GM12878 (cell line): Measurements from ENCODE around the gene PC. TPM values are rescaled to one million over a fixed set of nuclear protein-coding genes. Genes with fewer than 3 reads are reported as not detected.

ENCODE experiments used
- ATAC-seq: fragments of 200-7000 bp; cut with Tn5 transposase; 3 replicates; pipeline ENCODE4 v1.9.1; 2020; ENCODE audit warnings: mild to moderate bottlenecking, moderate library complexity
- BruUV-seq: library from RNA; stranded (reverse); fragments of 400-500 nt; replicated peaks from 2 replicates; lab custom pipeline; 2021; lab: Mats Ljungman, UMichigan
- CTCF ChIA-PET: fragments of 300-600 bp; sonication (Branson Sonifier 250); formaldehyde crosslinking; extraction: SDS; loops from one replicate; lab custom pipeline; 2021; ENCODE audit warnings: inconsistent platforms; lab: Yijun Ruan, JAX
- POLR2A ChIA-PET: fragments of 350-600 bp; formaldehyde crosslinking; extraction: SDS; loops from one replicate; lab custom pipeline; 2021; ENCODE audit warnings: inconsistent platforms; lab: Charles Lee
- RAD21 ChIA-PET: fragments of 300-600 bp; sonication (Branson Sonifier 250); formaldehyde crosslinking; loops from one replicate; lab custom pipeline; 2023; ENCODE audit warnings: antibody characterized with exemption; ENCODE audit not compliant: unreplicated experiment; lab: Charles Lee
- SMC1A ChIA-PET: fragments of 300-600 bp; sonication (Branson Sonifier 250); formaldehyde crosslinking; loops from one replicate; lab custom pipeline; 2023; ENCODE audit not compliant: unreplicated experiment, uncharacterized antibody; lab: Charles Lee
- DNase-seq: peaks from one replicate; pipeline ENCODE4 v3.0.0-alpha.2; 2011; ENCODE audit warnings: low read depth, low spot score
- FAIRE-seq: peaks from 3 replicates; lab custom pipeline; 2011; peaks lifted over from hg19 to GRCh38; lab: Jason Lieb, UNC
- H2AFZ ChIP-seq: 2 replicates; pipeline ENCODE4 v1.6.0; 2011; ENCODE audit warnings: low read depth, low read length, control low read depth; ENCODE audit not compliant: control insufficient read depth
- H3K27ac ChIP-seq: 2 replicates; pipeline ENCODE4 v1.5.1; 2011; ENCODE audit warnings: control low read depth; ENCODE audit not compliant: control insufficient read depth, insufficient read depth
- H3K27me3 ChIP-seq, 2 experiments: replicated peaks in 1 of 2; 2 replicates each; pipeline versions ENCODE4 v1.6.0 to v1.6.1; 2011; ENCODE audit warnings: low read length in 1 of 2; ENCODE audit not compliant: control insufficient read depth in 2 of 2, insufficient read depth in 2 of 2
- H3K36me3 ChIP-seq, 2 experiments: 2 replicates each; pipeline ENCODE4 v1.5.1; 2011; ENCODE audit warnings: low read length in 1 of 2; ENCODE audit not compliant: control insufficient read depth in 2 of 2, insufficient read depth in 2 of 2
- H3K4me1 ChIP-seq: 2 replicates; pipeline ENCODE4 v1.6.1; 2011; ENCODE audit warnings: mild to moderate bottlenecking, low read length, moderate library complexity, mixed read lengths; ENCODE audit not compliant: control insufficient read depth, insufficient read depth
- H3K4me2 ChIP-seq: 2 replicates; pipeline ENCODE4 v1.6.0; 2011; ENCODE audit warnings: control low read depth; ENCODE audit not compliant: control insufficient read depth, insufficient read depth
- H3K4me3 ChIP-seq: fragments of 200-600 bp; sonication (generic); 2 replicates; pipeline ENCODE4 v1.5.1; 2016
- H3K79me2 ChIP-seq: 2 replicates; pipeline ENCODE4 v1.6.0; 2011; ENCODE audit warnings: low read length; ENCODE audit not compliant: control insufficient read depth, insufficient read depth
- H3K9ac ChIP-seq: 2 replicates; pipeline ENCODE4 v1.8.0; 2011; ENCODE audit warnings: low read length, control low read depth, mixed read lengths; ENCODE audit not compliant: control insufficient read depth, insufficient read depth
- H3K9me3 ChIP-seq: replicated peaks from 3 replicates; pipeline ENCODE4 v1.5.1; 2011; ENCODE audit warnings: mild to moderate bottlenecking, low read length; ENCODE audit not compliant: control insufficient read depth, insufficient read depth
- H4K20me1 ChIP-seq: 2 replicates; pipeline ENCODE4 v1.6.0; 2011; ENCODE audit not compliant: control insufficient read depth, insufficient read depth
- HCFC1 ChIP-seq: fragments of 150-350 bp; IDR thresholded peaks from 2 replicates; pipeline ENCODE4 v1.6.1; 2014; ENCODE audit warnings: low read length
- NFYA ChIP-seq: IDR thresholded peaks from 2 replicates; pipeline ENCODE4 v1.6.1; 2011; ENCODE audit warnings: low read depth, mild to moderate bottlenecking, low read length, improper control_type of control experiment, borderline replicate concordance
- POLR2A ChIP-seq: IDR thresholded peaks from 2 replicates; pipeline ENCODE4 v1.6.1; 2011; ENCODE audit warnings: low read depth, mild to moderate bottlenecking, low read length
- SKIL ChIP-seq: fragments of 450-650 bp; IDR thresholded peaks from 2 replicates; pipeline ENCODE4 v1.6.1; 2017; ENCODE audit warnings: mild to moderate bottlenecking, low read depth, inconsistent platforms; ENCODE audit not compliant: poor library complexity, severe bottlenecking
- SREBF2 ChIP-seq: IDR thresholded peaks from 2 replicates; pipeline ENCODE4 v1.6.1; 2012; ENCODE audit warnings: mild to moderate bottlenecking, low read length
- STAT3 ChIP-seq: IDR thresholded peaks from 2 replicates; pipeline ENCODE4 v1.6.1; 2011; ENCODE audit warnings: low read depth, low read length, improper control_type of control experiment
- TCF3 ChIP-seq: IDR thresholded peaks from 2 replicates; pipeline ENCODE4 v1.6.1; 2012; ENCODE audit warnings: low read depth, mild to moderate bottlenecking, low read length, borderline replicate concordance; ENCODE audit not compliant: insufficient read depth
- ZNF384 ChIP-seq: IDR thresholded peaks from 2 replicates; pipeline ENCODE4 v1.6.1; 2012; ENCODE audit warnings: low read depth, mild to moderate bottlenecking, low read length, improper control_type of control experiment, borderline replicate concordance
- ZNF622 ChIP-seq: fragments of 450-650 bp; IDR thresholded peaks from 2 replicates; pipeline ENCODE4 v1.6.1; 2017; ENCODE audit warnings: mild to moderate bottlenecking, inconsistent platforms
- ZSCAN29 ChIP-seq: fragments of 450-650 bp; IDR thresholded peaks from 2 replicates; pipeline ENCODE4 v1.6.1; 2017; ENCODE audit warnings: mild to moderate bottlenecking, moderate library complexity
- WGBS: methylation state at CpG from one replicate; pipeline ENCODE4 v1.1.6; 2016; ENCODE audit warnings: low lambda C conversion rate; ENCODE audit not compliant: insufficient replicate concordance, insufficient coverage; ENCODE audit errors: missing lambda C conversion rate; 5-methylcytosine and 5-hydroxymethylcytosine counted together
- in situ Hi-C: fragments of 300-500 bp; cut with MboI; formaldehyde crosslinking; loops from 9 replicates; pipeline ENCODE4 v1.14.3; 2018; ENCODE audit warnings: mixed read lengths
- intact Hi-C: fragments of 100-400 bp; cut with micrococcal nuclease; formaldehyde crosslinking; loops from one replicate; pipeline ENCODE4 v1.14.2; 2022; ENCODE audit not compliant: unreplicated experiment
- polyA plus RNA-seq, 11 experiments: library from polyadenylated mRNA; depleted of rRNA in 4 of 11; unstranded in 6 of 11; stranded (reverse) in 5 of 11; fragments of >200 nt; fragmentation: Nextera tagmentation in 4 of 11; fragmentation: Illumina TruSeq in 1 of 11; extraction: Ambion mirVana in 4 of 11; extraction: Trizol in 1 of 11; gene quantifications; 1 replicate in 1 of 11; 2 replicates in 10 of 11; pipeline versions ENCODE4 v1.2.1 to v1.2.3, GENCODE V29; 2011 to 2016; ENCODE audit warnings: inconsistent platforms in 2 of 11, missing spikeins in 2 of 11, low read depth in 1 of 11
- total RNA-seq, 4 experiments: library from RNA; depleted of rRNA in 3 of 4; stranded (reverse); fragments of >200 nt in 3 of 4; fragmentation: Illumina TruSeq in 1 of 4; extraction: Trizol in 1 of 4; gene quantifications; 2 replicates each; pipeline versions ENCODE4 v1.2.1 to v1.2.3, GENCODE V29; 2013 to 2021
- TF ChIP-seq, protein P1 (sequence below): fragments of 150-350 bp; IDR thresholded peaks from 2 replicates; pipeline ENCODE4 v1.6.1; 2014; ENCODE audit warnings: mild to moderate bottlenecking, low read depth, low read length
- TF ChIP-seq, protein P2 (sequence below): fragments of 450-650 bp; formaldehyde crosslinking; IDR thresholded peaks from 2 replicates; pipeline ENCODE4 v1.4.0; 2020; ENCODE audit warnings: mild to moderate bottlenecking, moderate library complexity
- TF ChIP-seq, protein P3 (sequence below): fragments of 450-650 bp; IDR thresholded peaks from 2 replicates; pipeline ENCODE4 v1.6.1; 2014; ENCODE audit warnings: mild to moderate bottlenecking

Gene PC
- total and polyA plus RNA-seq, 10 of the 15 experiments (the other 5 are each of a cell fraction or from before 2014, with no cell fraction given): 0.22 to 10.3 (median 4.5) TPM

DNA sequence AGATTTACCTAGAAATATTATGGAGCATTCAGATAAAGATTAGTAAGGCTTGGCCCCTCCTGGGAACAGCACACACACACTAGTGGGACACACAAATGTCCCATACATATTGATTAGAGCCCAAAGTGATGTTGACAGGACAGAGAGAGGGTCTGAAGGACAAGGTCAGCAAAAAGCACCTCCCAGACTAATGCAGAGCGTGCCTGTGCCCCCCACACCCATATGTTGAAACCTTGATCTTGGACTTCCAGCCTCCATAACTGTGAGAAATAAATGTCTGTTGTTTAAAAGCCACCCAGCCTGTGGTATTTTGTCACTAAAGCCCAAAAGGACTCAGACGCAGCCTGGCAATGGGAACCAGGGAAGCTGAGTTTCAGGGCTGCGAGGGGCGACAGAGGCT, 73.7 kb downstream of the PC start:
- DNase-seq: no peak
- peaks cover 0 to 3% of the 10 kb centered on the region in 2 experiments; a peak in 2 of 4 replicates for H3K27me3 ChIP-seq
- H3K4me1 ChIP-seq: peaks cover 3% of the 10 kb centered on the region; the same call in 1 of the 2 replicates
- H3K36me3 ChIP-seq: no peaks in the 10 kb centered on the region
- POLR2A ChIA-PET: no interaction called here
- no peak for FAIRE-seq
- no peak overlapping the region for H2AFZ ChIP-seq
- SMC1A ChIA-PET: interaction anchor here (0.6 to 1.2 kb wide), 2 partner anchors 96 to 189 kb away, joined by 3 to 7 read pairs; no protein-coding TSS in a partner anchor
- H3K9me3 ChIP-seq: no peaks in the 10 kb centered on the region
- no peak overlapping the region for H3K27ac ChIP-seq
- in situ Hi-C loops (loop anchor here (5.0 kb wide), 1 partner anchor 192 kb away; no protein-coding TSS in a partner anchor), intact Hi-C loops (no loop called here)
- no peaks in the 10 kb centered on the region for H3K79me2 ChIP-seq
- ATAC-seq: no peak
- BruUV-seq: no TSS peak
- RAD21 ChIA-PET: interaction anchor here (2.7 kb wide), 1 partner anchor 188 kb away, joined by 7 read pairs; no protein-coding TSS in a partner anchor
- H3K9ac ChIP-seq: no peak overlapping the region
- no peak overlapping the region for H3K4me2 ChIP-seq
- CTCF ChIA-PET: interaction anchor here (0.9 to 1.8 kb wide), 4 partner anchors 8 to 498 kb away, joined by 3 to 4 read pairs (median 4); no protein-coding TSS in a partner anchor
- H3K4me3 ChIP-seq: no peak overlapping the region
- 71% methylated on average over 4 of the region's 4 CpGs for WGBS
- H4K20me1 ChIP-seq: no peaks in the 10 kb centered on the region; the same call in 1 of the 2 replicates
- TF ChIP-seq ZNF384: no peak
- TF ChIP-seq HCFC1: no peak
- no peak for TF ChIP-seq SREBF2
- TF ChIP-seq, protein P1, sequence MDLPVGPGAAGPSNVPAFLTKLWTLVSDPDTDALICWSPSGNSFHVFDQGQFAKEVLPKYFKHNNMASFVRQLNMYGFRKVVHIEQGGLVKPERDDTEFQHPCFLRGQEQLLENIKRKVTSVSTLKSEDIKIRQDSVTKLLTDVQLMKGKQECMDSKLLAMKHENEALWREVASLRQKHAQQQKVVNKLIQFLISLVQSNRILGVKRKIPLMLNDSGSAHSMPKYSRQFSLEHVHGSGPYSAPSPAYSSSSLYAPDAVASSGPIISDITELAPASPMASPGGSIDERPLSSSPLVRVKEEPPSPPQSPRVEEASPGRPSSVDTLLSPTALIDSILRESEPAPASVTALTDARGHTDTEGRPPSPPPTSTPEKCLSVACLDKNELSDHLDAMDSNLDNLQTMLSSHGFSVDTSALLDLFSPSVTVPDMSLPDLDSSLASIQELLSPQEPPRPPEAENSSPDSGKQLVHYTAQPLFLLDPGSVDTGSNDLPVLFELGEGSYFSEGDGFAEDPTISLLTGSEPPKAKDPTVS: no peak
- TF ChIP-seq, protein P2, sequence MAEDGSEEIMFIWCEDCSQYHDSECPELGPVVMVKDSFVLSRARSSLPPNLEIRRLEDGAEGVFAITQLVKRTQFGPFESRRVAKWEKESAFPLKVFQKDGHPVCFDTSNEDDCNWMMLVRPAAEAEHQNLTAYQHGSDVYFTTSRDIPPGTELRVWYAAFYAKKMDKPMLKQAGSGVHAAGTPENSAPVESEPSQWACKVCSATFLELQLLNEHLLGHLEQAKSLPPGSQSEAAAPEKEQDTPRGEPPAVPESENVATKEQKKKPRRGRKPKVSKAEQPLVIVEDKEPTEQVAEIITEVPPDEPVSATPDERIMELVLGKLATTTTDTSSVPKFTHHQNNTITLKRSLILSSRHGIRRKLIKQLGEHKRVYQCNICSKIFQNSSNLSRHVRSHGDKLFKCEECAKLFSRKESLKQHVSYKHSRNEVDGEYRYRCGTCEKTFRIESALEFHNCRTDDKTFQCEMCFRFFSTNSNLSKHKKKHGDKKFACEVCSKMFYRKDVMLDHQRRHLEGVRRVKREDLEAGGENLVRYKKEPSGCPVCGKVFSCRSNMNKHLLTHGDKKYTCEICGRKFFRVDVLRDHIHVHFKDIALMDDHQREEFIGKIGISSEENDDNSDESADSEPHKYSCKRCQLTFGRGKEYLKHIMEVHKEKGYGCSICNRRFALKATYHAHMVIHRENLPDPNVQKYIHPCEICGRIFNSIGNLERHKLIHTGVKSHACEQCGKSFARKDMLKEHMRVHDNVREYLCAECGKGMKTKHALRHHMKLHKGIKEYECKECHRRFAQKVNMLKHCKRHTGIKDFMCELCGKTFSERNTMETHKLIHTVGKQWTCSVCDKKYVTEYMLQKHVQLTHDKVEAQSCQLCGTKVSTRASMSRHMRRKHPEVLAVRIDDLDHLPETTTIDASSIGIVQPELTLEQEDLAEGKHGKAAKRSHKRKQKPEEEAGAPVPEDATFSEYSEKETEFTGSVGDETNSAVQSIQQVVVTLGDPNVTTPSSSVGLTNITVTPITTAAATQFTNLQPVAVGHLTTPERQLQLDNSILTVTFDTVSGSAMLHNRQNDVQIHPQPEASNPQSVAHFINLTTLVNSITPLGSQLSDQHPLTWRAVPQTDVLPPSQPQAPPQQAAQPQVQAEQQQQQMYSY: no peak
- no peak for TF ChIP-seq NFYA
- no peak for TF ChIP-seq SKIL
- TF ChIP-seq ZSCAN29: no peak
- TF ChIP-seq TCF3: no peak
- TF ChIP-seq STAT3: no peak
- TF ChIP-seq, protein P3, sequence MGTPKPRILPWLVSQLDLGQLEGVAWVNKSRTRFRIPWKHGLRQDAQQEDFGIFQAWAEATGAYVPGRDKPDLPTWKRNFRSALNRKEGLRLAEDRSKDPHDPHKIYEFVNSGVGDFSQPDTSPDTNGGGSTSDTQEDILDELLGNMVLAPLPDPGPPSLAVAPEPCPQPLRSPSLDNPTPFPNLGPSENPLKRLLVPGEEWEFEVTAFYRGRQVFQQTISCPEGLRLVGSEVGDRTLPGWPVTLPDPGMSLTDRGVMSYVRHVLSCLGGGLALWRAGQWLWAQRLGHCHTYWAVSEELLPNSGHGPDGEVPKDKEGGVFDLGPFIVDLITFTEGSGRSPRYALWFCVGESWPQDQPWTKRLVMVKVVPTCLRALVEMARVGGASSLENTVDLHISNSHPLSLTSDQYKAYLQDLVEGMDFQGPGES: no peak
- TF ChIP-seq ZNF622: no peak
- no peak for TF ChIP-seq POLR2A
